T-helper 2 cell treated with Interferon-gamma antibody and Interleukin-4, amounts not matched to agents 5 μg/mL and 100 μg/mL, for 36 hours (primary cell): Measurements from ENCODE around the gene CES5A.
"Not testable (repeated sequence)": the region's sequence is repeated elsewhere in the genome, so short reads cannot be mapped to it uniquely, and the experiment has no call there.

ENCODE experiments used
- DNase-seq: peaks from one replicate; pipeline ENCODE4 v3.0.0; 2021; ENCODE audit warnings: low spot score
- H3K27ac Mint-ChIP-seq: one replicate; pipeline ENCODE4 v1.8.0; 2021; ENCODE audit warnings: mild to moderate bottlenecking, mixed read lengths
- H3K27me3 Mint-ChIP-seq: one replicate; pipeline ENCODE4 v1.8.0; 2021; ENCODE audit warnings: low read depth, mixed read lengths
- H3K36me3 Mint-ChIP-seq: one replicate; pipeline ENCODE4 v1.8.0; 2021; ENCODE audit warnings: low read depth, mixed read lengths
- H3K4me1 Mint-ChIP-seq: one replicate; pipeline ENCODE4 v1.8.0; 2021; ENCODE audit warnings: low read depth, mixed read lengths
- H3K4me3 Mint-ChIP-seq: one replicate; pipeline ENCODE4 v1.8.0; 2022; ENCODE audit warnings: mild to moderate bottlenecking, moderate library complexity, mixed read lengths
- H3K9me3 Mint-ChIP-seq: one replicate; pipeline ENCODE4 v1.8.0; 2021; ENCODE audit warnings: mixed read lengths

The CES5A gene

DNA sequence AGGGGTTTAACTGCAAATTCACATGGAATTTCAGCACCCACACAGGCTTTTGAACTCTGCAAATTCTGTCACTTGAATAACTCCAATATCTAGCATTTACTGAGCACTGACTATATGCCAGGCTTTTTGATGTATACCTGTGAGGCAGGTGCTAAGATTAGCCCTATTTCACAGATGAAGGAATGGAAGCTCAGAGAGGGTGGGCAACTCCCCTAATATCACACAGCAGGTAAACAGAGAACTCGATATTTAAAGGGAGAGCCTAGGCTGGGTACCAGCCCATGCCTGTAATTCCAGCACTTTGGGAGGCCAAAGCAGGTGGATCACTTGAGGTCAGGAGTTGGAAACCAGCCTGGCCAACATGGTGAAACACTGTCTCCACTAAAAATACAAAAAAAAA, 17.5 kb downstream of the CES5A start:
- H3K4me3 Mint-ChIP-seq, H3K27ac Mint-ChIP-seq, H3K9me3 Mint-ChIP-seq, H3K36me3 Mint-ChIP-seq, DNase-seq, H3K27me3 Mint-ChIP-seq, H3K4me1 Mint-ChIP-seq: not testable (repeated sequence)

GRCh38 chr16:55856950-55857349, 18.2 kb downstream of the CES5A start:
- DNase-seq = no peak
- Mint-ChIP-seq H3K9me3 (no peaks in the 10 kb centered on the region), H3K36me3 (no peaks in the 10 kb centered on the region), H3K27ac (no peak overlapping the region), H3K4me3 (no peak overlapping the region), H3K27me3 (peaks cover 2% of the 10 kb centered on the region), H3K4me1 (no peaks in the 10 kb centered on the region)

DNA sequence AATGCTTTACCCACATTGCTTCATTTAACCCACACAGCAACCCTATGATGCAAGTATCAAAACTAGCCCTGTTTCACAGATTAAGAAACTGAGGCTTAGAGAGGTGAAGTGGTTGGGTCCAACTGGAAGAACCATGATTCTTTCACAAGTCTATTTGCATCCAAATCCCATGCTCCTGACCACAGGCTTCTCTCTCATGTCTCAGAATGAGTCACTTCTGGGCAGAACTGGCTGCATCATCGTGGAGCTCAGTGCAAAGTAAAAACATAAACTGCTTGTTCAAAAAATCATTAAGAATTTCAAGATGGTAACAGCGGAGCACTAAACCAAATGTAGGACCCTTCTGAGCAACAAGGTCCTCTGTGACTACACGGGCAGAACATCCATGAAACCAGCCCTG, 22.1 kb downstream of the CES5A start:
- no peak overlapping the region for H3K27ac Mint-ChIP-seq
- no peaks in the 10 kb centered on the region for H3K9me3 Mint-ChIP-seq
- no peak for DNase-seq
- H3K27me3 Mint-ChIP-seq = peaks cover 8% of the 10 kb centered on the region
- H3K4me3 Mint-ChIP-seq = no peak overlapping the region
- no peaks in the 10 kb centered on the region for H3K4me1 Mint-ChIP-seq
- no peaks in the 10 kb centered on the region for H3K36me3 Mint-ChIP-seq

DNA sequence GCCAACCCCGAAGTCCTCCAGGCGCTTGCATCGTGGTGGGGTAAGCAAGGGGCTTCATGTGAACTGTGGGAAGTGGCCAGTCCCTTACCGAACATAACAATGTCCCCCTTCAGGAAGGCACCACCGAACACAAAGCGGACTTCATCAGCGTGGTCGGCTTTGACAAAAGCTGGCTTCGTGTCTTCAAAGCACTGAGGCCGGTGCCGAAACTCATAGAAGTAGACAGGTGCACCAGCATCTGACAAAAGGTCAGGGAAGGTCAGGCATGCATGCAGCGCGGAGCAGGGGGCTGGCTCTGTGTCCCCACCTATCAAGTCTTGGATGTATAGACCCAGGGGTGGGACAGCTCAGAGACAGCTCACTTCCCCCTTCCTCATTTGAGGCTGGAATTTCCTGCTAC, 25.6 kb downstream of the CES5A start:
- Mint-ChIP-seq H3K27ac (no peak overlapping the region), H3K27me3 (peaks cover 8% of the 10 kb centered on the region), H3K4me3 (no peak overlapping the region), H3K4me1 (no peaks in the 10 kb centered on the region), H3K36me3 (no peaks in the 10 kb centered on the region), H3K9me3 (no peaks in the 10 kb centered on the region)
- DNase-seq = no peak

DNA sequence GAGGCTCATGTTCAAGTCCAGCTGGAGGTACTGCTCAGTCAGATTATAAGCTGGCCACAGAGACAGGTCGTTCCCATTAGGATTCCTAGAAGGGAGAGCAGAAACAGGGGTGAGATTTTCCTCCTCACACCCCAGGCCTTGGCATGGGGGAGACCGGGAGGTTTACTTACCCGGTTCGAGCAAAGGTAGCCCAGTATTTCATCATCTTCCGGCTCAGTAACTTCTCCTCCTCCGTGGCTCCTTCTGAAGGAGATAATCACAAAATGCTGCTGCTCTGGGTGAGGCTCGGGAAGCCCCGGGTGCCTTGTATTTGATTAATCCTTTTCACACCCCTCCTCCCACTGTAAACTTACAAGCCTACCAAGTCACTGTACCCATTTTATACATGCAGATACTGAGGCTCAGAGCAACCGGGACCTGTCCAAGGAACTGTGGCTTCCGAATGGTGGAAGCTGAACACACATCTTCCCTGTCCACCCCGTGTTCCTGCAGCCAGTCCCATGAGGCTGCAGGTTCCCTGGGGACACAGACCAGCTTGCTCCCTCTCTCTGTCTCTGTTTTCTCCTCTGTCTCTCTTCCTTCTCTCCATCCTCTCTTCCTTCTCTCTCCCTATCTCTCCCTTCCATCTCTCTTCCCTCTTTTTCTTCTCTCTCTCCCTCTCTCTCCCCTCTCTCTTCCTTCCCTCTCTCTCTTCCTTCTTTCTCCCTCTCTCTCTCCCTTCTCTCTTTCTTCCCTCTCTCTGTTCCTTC, 28.4 kb downstream of the CES5A start:
- Mint-ChIP-seq H3K4me3 (no peak overlapping the region), H3K27me3 (peaks cover 6% of the 10 kb centered on the region), H3K4me1 (no peaks in the 10 kb centered on the region), H3K36me3 (no peaks in the 10 kb centered on the region), H3K27ac (no peak overlapping the region), H3K9me3 (no peaks in the 10 kb centered on the region)
- DNase-seq = no peak

- no peaks in the 10 kb centered on the region for H3K4me1 Mint-ChIP-seq
- no peaks in the 10 kb centered on the region for H3K27me3 Mint-ChIP-seq
- H3K27ac Mint-ChIP-seq = no peak overlapping the region
- no peaks in the 10 kb centered on the region for H3K36me3 Mint-ChIP-seq
- H3K4me3 Mint-ChIP-seq = no peak overlapping the region
- no peak for DNase-seq
- no peaks in the 10 kb centered on the region for H3K9me3 Mint-ChIP-seq
Measured at GRCh38 chr16:55843105-55843395, 32.1 kb downstream of the CES5A start.

DNA sequence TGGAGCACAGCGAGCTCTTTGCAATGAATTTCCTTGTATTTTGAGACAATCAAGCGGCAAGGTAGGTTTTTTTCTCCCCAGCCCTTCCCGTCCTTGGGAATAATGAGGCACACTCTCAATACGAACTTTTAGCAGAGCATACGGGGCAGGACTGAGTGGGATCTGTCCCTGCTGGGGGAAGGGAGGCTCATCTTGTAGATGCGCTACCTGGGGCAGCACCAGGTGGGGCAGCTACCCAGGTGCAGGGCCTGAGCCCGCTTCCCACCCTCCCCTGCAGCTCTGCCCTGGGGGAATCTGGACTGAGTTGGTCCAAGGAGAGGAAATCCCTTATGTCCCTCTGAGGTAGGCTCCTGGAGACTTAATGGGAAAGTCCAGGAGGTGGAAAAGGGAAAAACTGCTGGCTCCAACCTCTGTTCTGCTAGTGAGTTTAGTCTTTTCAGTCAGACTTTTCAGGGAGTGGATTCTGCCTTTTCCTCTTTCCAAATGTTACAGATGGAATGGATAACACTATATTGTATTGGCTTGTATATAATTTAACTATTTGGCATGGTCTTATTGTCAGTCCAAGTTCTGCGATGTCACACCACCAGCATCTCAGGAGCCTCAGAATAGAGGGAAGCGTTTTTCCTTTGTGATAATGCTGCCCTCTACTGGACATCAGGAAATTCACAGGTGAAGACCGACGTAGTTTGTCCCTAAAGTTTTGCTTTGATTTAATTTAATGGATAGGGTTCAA, 32.6 kb downstream of the CES5A start:
- H3K36me3 Mint-ChIP-seq = no peaks in the 10 kb centered on the region
- no peaks in the 10 kb centered on the region for H3K9me3 Mint-ChIP-seq
- no peak overlapping the region for H3K4me3 Mint-ChIP-seq
- DNase-seq = peak; percentile 8
- H3K27me3 Mint-ChIP-seq = no peaks in the 10 kb centered on the region
- H3K4me1 Mint-ChIP-seq = no peaks in the 10 kb centered on the region
- H3K27ac Mint-ChIP-seq = no peak overlapping the region

GRCh38 chr16:55839115-55839514, 36.1 kb downstream of the CES5A start:
- Mint-ChIP-seq H3K36me3 (no peaks in the 10 kb centered on the region), H3K27ac (no peak overlapping the region)

DNA sequence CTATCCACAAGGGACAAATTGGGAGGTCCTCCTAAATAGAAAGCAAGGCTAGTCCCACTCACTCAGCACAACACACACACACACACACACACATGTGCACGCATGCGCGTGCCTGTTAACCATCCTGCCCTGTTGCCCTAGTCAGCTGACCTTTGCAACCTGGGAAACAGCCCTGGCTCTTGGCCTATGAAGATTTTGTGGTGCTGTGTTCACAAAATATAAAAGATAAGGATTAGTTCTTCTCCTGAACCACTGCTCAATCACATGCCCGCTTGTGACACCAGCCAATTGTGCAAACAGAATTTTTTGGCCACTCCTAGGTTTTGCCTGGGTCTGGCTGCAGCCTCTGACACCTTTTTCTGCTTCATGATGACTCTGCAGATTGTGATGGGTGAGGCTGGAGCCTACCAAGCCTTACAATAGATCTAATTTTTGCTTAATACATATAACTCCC, 39.0 kb downstream of the CES5A start:
- Mint-ChIP-seq H3K27ac (no peak overlapping the region), H3K4me3 (no peak overlapping the region), H3K27me3 (no peaks in the 10 kb centered on the region), H3K4me1 (no peaks in the 10 kb centered on the region), H3K9me3 (no peaks in the 10 kb centered on the region), H3K36me3 (no peaks in the 10 kb centered on the region)
- no peak for DNase-seq

More at GRCh38 chr16:55839115-55839514, 36.1 kb downstream of the CES5A start:
- Mint-ChIP-seq H3K27me3 (no peaks in the 10 kb centered on the region), H3K4me3 (no peak overlapping the region), H3K9me3 (no peaks in the 10 kb centered on the region), H3K4me1 (no peaks in the 10 kb centered on the region)
- no peak for DNase-seq

GRCh38 chr16:55835581-55835980, 39.6 kb downstream of the CES5A start:
- Mint-ChIP-seq H3K27ac (no peak overlapping the region), H3K9me3 (no peaks in the 10 kb centered on the region), H3K4me1 (no peaks in the 10 kb centered on the region), H3K27me3 (no peaks in the 10 kb centered on the region), H3K4me3 (no peak overlapping the region), H3K36me3 (no peaks in the 10 kb centered on the region)
- DNase-seq = no peak

DNA sequence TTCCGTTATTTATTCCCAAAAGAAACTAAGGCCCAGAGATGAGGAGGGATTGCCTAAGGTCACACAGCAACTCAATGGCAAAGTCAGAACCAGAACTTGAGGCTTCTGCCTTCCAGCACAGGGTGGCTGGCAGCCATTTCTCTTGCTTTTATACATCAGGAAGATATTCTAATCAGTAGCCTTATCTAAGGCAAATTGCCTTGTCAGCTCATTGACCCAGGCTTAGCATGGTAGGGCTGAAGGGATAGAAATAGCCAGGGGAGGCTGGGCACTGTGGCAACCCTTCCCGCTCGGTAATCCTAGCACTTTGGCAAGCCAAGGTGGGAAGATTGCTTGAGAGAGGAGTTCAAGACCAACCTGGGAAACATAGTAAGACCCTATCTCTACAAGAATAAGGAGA, 40.0 kb downstream of the CES5A start:
- not testable (repeated sequence) for H3K4me1 Mint-ChIP-seq, H3K4me3 Mint-ChIP-seq, H3K27ac Mint-ChIP-seq, H3K36me3 Mint-ChIP-seq, H3K9me3 Mint-ChIP-seq, DNase-seq, H3K27me3 Mint-ChIP-seq

GRCh38 chr16:55834049-55834448, 41.1 kb downstream of the CES5A start:
- Mint-ChIP-seq H3K4me3 (no peak overlapping the region), H3K27me3 (no peaks in the 10 kb centered on the region), H3K27ac (no peak overlapping the region), H3K36me3 (no peaks in the 10 kb centered on the region), H3K4me1 (no peaks in the 10 kb centered on the region), H3K9me3 (no peaks in the 10 kb centered on the region)
- no peak for DNase-seq

DNA sequence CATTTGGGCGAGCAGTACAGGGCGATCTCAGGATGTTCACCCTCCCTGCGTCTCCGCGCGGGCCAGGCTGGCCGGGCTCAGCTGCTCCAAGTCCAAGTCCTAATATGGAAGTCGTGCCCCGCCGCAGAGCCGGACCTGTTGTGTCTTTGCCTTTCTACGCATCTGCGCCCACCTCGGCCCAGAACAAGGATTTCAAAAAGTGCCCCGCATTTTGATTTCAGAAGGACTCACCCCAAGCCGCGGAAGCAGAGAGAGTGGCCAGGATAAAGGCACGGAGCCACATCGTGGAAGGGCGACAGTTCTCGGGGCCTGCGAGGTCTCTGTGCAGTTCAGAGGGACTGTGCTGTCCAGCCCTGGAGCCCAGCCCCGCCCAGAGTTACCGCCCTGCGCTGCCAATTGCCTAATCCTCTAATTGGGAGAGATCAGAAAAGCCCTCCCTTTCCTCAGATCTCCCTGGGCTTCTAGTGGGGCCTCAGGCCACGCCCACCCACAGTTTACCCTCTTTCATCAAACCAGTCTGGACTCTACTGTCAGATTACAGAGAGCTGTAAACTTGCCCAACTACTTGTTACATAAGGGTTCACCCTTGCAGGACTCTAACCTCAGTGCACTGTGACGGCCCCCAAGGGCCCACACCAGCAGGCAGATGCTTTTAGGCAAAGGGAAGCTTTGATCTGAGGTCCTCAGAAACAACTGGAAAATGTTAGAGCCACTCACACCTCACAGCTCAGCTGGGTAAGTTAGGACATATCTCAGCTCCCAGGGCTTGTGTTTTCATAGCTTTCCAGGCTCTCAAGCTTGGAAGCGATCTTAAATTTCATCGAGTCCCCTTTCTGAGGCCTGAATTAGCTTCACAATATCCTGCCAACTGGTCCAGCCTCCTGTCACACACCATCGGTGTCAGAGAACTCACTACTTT, 42.1 kb downstream of the CES5A start, which contains the start of gene CES1:
Gene CES1, minus strand, starts transcription at position 324 of the 919 bp plus-strand sequence. Its CDS starts 41 bp downstream, at position 283.
- DNase-seq = no peak
- no peaks in the 10 kb centered on the region for H3K36me3 Mint-ChIP-seq
- H3K27me3 Mint-ChIP-seq = no peaks in the 10 kb centered on the region
- no peaks in the 10 kb centered on the region for H3K9me3 Mint-ChIP-seq
- H3K27ac Mint-ChIP-seq = no peak within 1 kb of the TSS
- no peak within 1 kb of the TSS for H3K4me3 Mint-ChIP-seq
- no peaks in the 10 kb centered on the region for H3K4me1 Mint-ChIP-seq

GRCh38 chr16:55832425-55832772, 42.8 kb downstream of the CES5A start:
- H3K9me3 Mint-ChIP-seq = no peaks in the 10 kb centered on the region
- H3K27me3 Mint-ChIP-seq = no peaks in the 10 kb centered on the region
- no peaks in the 10 kb centered on the region for H3K4me1 Mint-ChIP-seq
- no peak for DNase-seq
- no peak overlapping the region for H3K27ac Mint-ChIP-seq
- no peaks in the 10 kb centered on the region for H3K36me3 Mint-ChIP-seq
- no peak overlapping the region for H3K4me3 Mint-ChIP-seq
